ENCODE data around the gene PRAC2.

The PRAC2 gene

DNA sequence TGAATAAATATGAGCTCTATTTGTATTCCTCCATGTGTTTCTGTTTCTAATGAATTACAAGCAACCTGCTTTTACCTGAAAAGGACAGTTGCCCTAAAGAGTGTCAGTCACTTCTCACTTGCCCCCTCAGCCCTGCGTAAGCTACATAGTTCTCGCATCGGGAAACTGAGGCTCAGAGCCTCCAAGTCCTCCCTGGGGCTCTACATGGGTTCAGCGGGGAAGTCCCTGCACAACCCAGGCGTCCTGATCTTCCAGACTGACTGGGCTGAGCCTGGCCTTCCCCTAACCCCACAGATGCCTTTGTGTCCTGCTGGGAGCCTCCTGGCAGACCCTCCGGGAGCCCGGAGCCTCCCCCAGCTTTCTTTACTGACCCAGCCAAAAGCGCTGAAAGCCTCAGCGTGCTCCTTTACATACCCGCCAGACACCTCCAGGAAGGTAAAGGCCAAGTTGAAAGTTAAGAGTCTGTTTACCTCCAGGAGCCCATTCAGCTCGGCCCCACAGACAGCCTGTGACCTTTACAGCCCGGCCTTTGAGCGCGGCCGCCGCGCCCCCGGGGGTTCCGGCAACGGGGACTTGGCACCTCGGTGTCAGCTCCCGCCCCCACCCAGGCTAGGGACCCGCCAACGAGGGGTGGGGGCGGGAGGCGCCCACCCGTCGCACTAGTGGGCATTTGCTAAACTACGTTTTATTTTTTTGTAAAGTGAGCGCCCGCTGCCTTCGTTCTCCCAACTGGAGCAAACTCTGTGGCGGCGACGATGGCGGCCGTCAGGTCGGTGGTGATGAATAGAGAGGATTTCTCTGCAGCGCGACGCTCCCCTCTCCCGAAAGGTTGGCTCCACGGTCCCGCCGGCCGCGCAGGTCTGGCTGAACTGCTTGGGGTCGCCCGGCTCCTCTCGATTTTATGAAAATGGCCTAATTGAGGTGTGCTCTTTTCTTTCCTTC is 10.0 kb downstream of the PRAC2 start:
- H3K9me2 ChIP-seq (ENCODE audit: low read depth, low read length), result no peaks in the 10 kb centered on the region
- H3K4me2 ChIP-seq (ENCODE audit: low read length), result no peak overlapping the region
- no peaks in the 10 kb centered on the region for H3F3A ChIP-seq (ENCODE audit: insufficient read depth, low read length)
- no peaks in the 10 kb centered on the region for H3K36me3 ChIP-seq (ENCODE audit: insufficient read depth, low read length)
- no peak overlapping the region for H3K27ac ChIP-seq (ENCODE audit: low read depth, low read length, poor library complexity, severe bottlenecking)
- no peaks in the 10 kb centered on the region for H4K20me1 ChIP-seq (ENCODE audit: insufficient read depth, low read length)
- no peaks in the 10 kb centered on the region for H3K4me1 ChIP-seq (ENCODE audit: insufficient read depth, low read length, severe bottlenecking)
- H3K4me3 ChIP-seq (ENCODE audit: low read depth, low read length, poor library complexity, severe bottlenecking), result no peak overlapping the region
- H3K79me2 ChIP-seq (ENCODE audit: insufficient read depth, low read length), result no peaks in the 10 kb centered on the region
- no peaks in the 10 kb centered on the region for H3K9me3 ChIP-seq (ENCODE audit: low read length)
- no peak overlapping the region for H3K9ac ChIP-seq (ENCODE audit: low read length)
- no peak for TF ChIP-seq EZH2 (IDR thresholded peaks at IDR 0.05; ENCODE audit: borderline replicate concordance, low read length)
- TF ChIP-seq CTCF (IDR thresholded peaks at IDR 0.05; ENCODE audit: low read length), result no peak
- no peak overlapping the region for H2AFZ ChIP-seq (ENCODE audit: low read length)
- H3K27me3 ChIP-seq (ENCODE audit: insufficient read depth, low read length), result peaks cover 5% of the 10 kb centered on the region; the same call in 1 of the 2 replicates

GRCh38 chr17:48733632-48734328 is 10.8 kb downstream of the PRAC2 start:
- no peaks in the 10 kb centered on the region for H3K36me3 ChIP-seq (ENCODE audit: insufficient read depth, low read length)
- H3K27ac ChIP-seq (ENCODE audit: low read depth, low read length, poor library complexity, severe bottlenecking), result no peak overlapping the region
- H3K4me3 ChIP-seq (ENCODE audit: low read depth, low read length, poor library complexity, severe bottlenecking), result no peak overlapping the region
- no peaks in the 10 kb centered on the region for H3K9me2 ChIP-seq (ENCODE audit: low read depth, low read length)
- H3F3A ChIP-seq (ENCODE audit: insufficient read depth, low read length), result no peaks in the 10 kb centered on the region
- H3K9me3 ChIP-seq (ENCODE audit: low read length), result no peaks in the 10 kb centered on the region
- no peaks in the 10 kb centered on the region for H3K4me1 ChIP-seq (ENCODE audit: insufficient read depth, low read length, severe bottlenecking)
- H3K79me2 ChIP-seq (ENCODE audit: insufficient read depth, low read length), result no peaks in the 10 kb centered on the region
- H2AFZ ChIP-seq (ENCODE audit: low read length), result no peak overlapping the region
- no peaks in the 10 kb centered on the region for H4K20me1 ChIP-seq (ENCODE audit: insufficient read depth, low read length)
- TF ChIP-seq CTCF (IDR thresholded peaks at IDR 0.05; ENCODE audit: low read length), result no peak
- H3K4me2 ChIP-seq (ENCODE audit: low read length), result no peak overlapping the region
- no peak overlapping the region for H3K9ac ChIP-seq (ENCODE audit: low read length)
- H3K27me3 ChIP-seq (ENCODE audit: insufficient read depth, low read length), result peaks cover 5% of the 10 kb centered on the region; the same call in 1 of the 2 replicates

DNA sequence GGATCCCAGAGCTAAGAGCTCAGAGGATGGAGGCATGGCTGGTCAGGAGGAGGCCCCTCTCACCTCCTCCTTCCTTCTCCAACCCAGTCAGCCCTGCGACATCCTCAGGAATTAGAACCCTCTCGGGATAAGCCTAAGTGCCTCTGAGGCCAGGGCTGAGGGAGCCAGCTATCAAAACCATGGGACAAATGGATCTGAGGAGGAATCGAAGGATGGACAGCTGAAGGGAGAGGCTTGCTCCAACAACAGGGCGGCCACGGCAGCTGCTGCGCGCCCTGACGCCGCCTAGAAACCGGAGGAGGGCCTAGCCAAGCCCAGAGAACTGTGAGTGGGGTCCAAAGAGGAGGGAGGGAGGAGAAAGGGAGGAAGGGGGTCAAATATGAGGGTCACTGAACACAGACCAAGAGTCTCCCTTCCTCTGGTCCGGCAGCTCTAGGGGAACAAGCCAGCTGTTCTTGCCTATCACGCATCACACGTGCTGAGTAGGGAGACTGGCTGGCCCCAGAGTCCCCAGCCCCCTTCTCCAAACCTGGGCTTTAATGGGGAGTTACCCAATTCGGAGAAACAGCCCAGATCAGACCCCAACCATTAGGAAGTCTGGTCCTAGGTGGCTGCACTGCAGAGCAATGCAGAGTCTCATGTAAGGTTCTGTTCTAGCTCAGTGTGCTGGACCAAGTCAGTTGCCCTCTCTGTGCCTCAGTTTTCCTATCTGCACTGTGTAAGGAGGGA is 11.5 kb downstream of the PRAC2 start:
- peaks cover 5% of the 10 kb centered on the region; the same call in 1 of the 2 replicates for H3K27me3 ChIP-seq (ENCODE audit: insufficient read depth, low read length)
- no peak overlapping the region for H3K4me3 ChIP-seq (ENCODE audit: low read depth, low read length, poor library complexity, severe bottlenecking)
- TF ChIP-seq CTCF (IDR thresholded peaks at IDR 0.05; ENCODE audit: low read length) (no peak), EZH2 (IDR thresholded peaks at IDR 0.05; ENCODE audit: borderline replicate concordance, low read length) (no peak)
- H3K4me2 ChIP-seq (ENCODE audit: low read length), result no peak overlapping the region
- H2AFZ ChIP-seq (ENCODE audit: low read length), result no peak overlapping the region
- no peaks in the 10 kb centered on the region for H3K79me2 ChIP-seq (ENCODE audit: insufficient read depth, low read length)
- H4K20me1 ChIP-seq (ENCODE audit: insufficient read depth, low read length), result no peaks in the 10 kb centered on the region
- no peaks in the 10 kb centered on the region for H3K4me1 ChIP-seq (ENCODE audit: insufficient read depth, low read length, severe bottlenecking)
- H3K9me3 ChIP-seq (ENCODE audit: low read length), result no peaks in the 10 kb centered on the region
- no peaks in the 10 kb centered on the region for H3F3A ChIP-seq (ENCODE audit: insufficient read depth, low read length)
- H3K9me2 ChIP-seq (ENCODE audit: low read depth, low read length), result no peaks in the 10 kb centered on the region
- no peaks in the 10 kb centered on the region for H3K36me3 ChIP-seq (ENCODE audit: insufficient read depth, low read length)
- H3K9ac ChIP-seq (ENCODE audit: low read length), result no peak overlapping the region
- no peak overlapping the region for H3K27ac ChIP-seq (ENCODE audit: low read depth, low read length, poor library complexity, severe bottlenecking)

All from OCI-LY1 (cell line).